HL-60 (cell line): Measurements from ENCODE around the gene NEGR1.
A peak's percentile ranks its signal among the peaks of the same experiment; 100 is the strongest.

Source experiments
- DNase-seq, 2 experiments: peaks; one replicate each; pipeline ENCODE4 v3.0.0-alpha.2; 2010 to 2020; ENCODE audit warnings: low read depth in 1 of 2, low spot score in 1 of 2
- H3K27ac ChIP-seq: fragments of 250-450 bp; sonication (Bioruptor Pico); replicated peaks from 2 replicates; pipeline ENCODE4 v1.5.1; 2020; ENCODE audit warnings: mild to moderate bottlenecking, moderate library complexity
- H3K27me3 ChIP-seq: fragments of 250-450 bp; sonication (Bioruptor Pico); 2 replicates; pipeline ENCODE4 v1.5.1; 2021; ENCODE audit warnings: mild to moderate bottlenecking, moderate library complexity; ENCODE audit not compliant: insufficient read depth, poor library complexity, severe bottlenecking
- H3K4me3 ChIP-seq: replicated peaks from 2 replicates; pipeline ENCODE4 v1.5.1; 2011; ENCODE audit warnings: mild to moderate bottlenecking, control low read depth, low read length; ENCODE audit not compliant: insufficient read depth
- GABPA ChIP-seq: IDR thresholded peaks from 2 replicates; pipeline ENCODE4 v1.6.1; 2012; ENCODE audit warnings: low read depth
- POLR2AphosphoS5 ChIP-seq: IDR thresholded peaks from 2 replicates; pipeline ENCODE4 v1.6.1; 2012; ENCODE audit warnings: low read depth
- SPI1 ChIP-seq: IDR thresholded peaks from 2 replicates; pipeline ENCODE4 v1.6.1; 2012; ENCODE audit warnings: low read depth, mild to moderate bottlenecking, borderline replicate concordance
- TF ChIP-seq, protein P1 (sequence below): IDR thresholded peaks from one replicate; pipeline ENCODE4 v1.5.1; 2011; ENCODE audit warnings: low read length, control low read depth, inconsistent platforms; ENCODE audit not compliant: insufficient read depth
- TF ChIP-seq, protein P2 (sequence below): IDR thresholded peaks from 2 replicates; pipeline ENCODE4 v1.6.1; 2012; ENCODE audit warnings: low read depth; ENCODE audit not compliant: insufficient replicate concordance

NEGR1 gene

DNA sequence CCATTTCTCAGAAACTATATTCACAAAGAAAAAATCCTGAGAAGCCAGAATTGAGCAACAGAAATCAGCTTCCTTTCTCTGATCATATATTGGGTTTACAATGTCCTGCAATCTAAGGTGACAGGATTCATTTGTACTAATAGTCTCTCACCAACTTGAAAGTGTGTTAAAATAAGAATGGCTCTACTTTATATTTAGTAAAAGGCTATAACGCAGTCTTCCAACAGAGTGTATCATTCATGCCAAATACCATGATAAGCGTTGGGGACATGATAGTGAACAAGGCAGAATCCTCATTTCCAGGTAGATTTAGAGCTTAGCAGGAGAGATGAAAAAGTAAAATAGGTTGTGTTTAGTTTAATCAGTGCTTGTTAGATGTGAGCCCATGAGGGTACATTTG lies 682.3 kb downstream of the NEGR1 start:
- Histone ChIP-seq H3K4me3 (no peak overlapping the region), H3K27ac (no peak overlapping the region), H3K27me3 (no peaks in the 10 kb centered on the region)
- DNase-seq: no peak
- no peak for TF ChIP-seq POLR2AphosphoS5
- TF ChIP-seq, protein P1, sequence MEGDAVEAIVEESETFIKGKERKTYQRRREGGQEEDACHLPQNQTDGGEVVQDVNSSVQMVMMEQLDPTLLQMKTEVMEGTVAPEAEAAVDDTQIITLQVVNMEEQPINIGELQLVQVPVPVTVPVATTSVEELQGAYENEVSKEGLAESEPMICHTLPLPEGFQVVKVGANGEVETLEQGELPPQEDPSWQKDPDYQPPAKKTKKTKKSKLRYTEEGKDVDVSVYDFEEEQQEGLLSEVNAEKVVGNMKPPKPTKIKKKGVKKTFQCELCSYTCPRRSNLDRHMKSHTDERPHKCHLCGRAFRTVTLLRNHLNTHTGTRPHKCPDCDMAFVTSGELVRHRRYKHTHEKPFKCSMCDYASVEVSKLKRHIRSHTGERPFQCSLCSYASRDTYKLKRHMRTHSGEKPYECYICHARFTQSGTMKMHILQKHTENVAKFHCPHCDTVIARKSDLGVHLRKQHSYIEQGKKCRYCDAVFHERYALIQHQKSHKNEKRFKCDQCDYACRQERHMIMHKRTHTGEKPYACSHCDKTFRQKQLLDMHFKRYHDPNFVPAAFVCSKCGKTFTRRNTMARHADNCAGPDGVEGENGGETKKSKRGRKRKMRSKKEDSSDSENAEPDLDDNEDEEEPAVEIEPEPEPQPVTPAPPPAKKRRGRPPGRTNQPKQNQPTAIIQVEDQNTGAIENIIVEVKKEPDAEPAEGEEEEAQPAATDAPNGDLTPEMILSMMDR: no peak

DNA sequence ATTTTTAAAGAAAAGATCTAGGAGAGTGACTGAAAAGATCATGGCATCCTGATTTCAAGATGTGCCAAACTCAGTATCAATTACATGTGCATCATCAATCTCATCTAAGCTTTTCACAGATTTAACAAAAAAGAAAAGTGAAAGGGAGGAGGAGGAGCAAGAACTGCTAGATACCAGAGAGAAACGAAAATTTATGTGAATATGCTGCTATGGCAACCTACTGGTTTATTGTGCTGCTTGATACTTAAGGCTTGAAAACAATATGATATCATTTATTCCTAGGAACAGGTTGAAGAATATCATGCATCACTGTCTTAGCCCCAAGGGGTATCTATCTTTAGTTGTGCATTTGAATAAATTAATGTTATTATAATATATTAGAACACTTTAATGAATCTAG lies 683.0 kb downstream of the NEGR1 start:
- Histone ChIP-seq H3K27me3 (no peaks in the 10 kb centered on the region), H3K4me3 (no peak overlapping the region), H3K27ac (no peak overlapping the region)
- DNase-seq: no peak
- TF ChIP-seq, protein P2, sequence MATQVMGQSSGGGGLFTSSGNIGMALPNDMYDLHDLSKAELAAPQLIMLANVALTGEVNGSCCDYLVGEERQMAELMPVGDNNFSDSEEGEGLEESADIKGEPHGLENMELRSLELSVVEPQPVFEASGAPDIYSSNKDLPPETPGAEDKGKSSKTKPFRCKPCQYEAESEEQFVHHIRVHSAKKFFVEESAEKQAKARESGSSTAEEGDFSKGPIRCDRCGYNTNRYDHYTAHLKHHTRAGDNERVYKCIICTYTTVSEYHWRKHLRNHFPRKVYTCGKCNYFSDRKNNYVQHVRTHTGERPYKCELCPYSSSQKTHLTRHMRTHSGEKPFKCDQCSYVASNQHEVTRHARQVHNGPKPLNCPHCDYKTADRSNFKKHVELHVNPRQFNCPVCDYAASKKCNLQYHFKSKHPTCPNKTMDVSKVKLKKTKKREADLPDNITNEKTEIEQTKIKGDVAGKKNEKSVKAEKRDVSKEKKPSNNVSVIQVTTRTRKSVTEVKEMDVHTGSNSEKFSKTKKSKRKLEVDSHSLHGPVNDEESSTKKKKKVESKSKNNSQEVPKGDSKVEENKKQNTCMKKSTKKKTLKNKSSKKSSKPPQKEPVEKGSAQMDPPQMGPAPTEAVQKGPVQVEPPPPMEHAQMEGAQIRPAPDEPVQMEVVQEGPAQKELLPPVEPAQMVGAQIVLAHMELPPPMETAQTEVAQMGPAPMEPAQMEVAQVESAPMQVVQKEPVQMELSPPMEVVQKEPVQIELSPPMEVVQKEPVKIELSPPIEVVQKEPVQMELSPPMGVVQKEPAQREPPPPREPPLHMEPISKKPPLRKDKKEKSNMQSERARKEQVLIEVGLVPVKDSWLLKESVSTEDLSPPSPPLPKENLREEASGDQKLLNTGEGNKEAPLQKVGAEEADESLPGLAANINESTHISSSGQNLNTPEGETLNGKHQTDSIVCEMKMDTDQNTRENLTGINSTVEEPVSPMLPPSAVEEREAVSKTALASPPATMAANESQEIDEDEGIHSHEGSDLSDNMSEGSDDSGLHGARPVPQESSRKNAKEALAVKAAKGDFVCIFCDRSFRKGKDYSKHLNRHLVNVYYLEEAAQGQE: no peak
- TF ChIP-seq POLR2AphosphoS5 (no peak), GABPA (no peak), SPI1 (no peak)
- TF ChIP-seq, protein P1: no peak

DNA sequence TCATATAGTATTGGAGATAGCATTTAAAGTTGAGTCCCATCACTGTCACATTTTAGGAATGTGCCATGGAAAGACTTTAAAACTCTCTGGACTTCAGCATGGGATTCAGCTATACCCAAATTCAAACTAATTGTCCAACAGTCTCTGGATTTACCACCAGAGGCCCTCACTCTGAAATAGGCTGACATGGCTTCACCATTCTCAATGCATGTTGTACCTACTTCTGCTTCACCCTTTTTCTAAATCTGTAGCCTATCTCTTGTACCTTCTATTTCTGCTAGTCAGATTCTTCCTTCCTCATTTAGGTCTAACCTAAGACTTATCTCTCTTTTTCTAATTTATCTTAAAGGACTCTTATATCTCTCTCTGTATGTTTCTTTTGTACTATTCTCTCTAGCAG lies 688.8 kb downstream of the NEGR1 start:
- no peak overlapping the region for H3K27ac ChIP-seq
- H3K27me3 ChIP-seq: no peaks in the 10 kb centered on the region
- H3K4me3 ChIP-seq: no peak overlapping the region
- TF ChIP-seq, protein P1: no peak
- TF ChIP-seq, protein P2: no peak
- TF ChIP-seq POLR2AphosphoS5 (no peak), SPI1 (no peak), GABPA (no peak)
- peak in 1 of 2 experiments; percentile 8 for DNase-seq

DNA sequence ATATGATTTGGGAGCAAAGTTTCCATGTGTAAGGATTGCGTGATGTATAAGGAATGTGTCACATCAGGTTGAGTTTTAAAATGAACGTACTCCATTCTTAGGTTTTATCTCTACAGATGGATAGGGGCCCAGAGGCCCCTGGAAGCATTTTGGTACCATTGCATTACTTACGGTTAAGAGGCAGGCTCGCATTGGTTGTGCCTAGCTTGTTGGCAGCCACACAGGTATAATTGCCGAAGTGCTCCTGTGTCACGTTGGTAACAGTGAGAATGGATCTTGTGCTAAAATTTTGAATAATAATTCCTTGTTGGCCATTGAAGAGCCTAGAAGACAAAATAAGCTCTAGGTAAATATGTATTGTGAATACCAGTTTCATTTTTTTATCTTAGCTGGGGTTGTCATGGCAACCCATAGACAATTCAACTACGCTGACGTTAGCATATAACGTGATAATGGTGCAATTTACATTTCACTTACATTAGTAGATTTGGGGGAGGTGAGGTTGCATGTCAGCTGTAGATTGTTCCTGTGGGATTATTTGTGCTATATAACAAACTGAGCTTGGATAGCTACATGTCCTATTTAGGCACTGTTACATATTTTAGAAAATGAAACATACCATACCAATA lies 689.6 kb downstream of the NEGR1 start:
- TF ChIP-seq SPI1: no peak
- TF ChIP-seq, protein P1: no peak
- TF ChIP-seq, protein P2: no peak
- TF ChIP-seq GABPA: no peak
- TF ChIP-seq POLR2AphosphoS5: no peak
- Histone ChIP-seq H3K27me3 (no peaks in the 10 kb centered on the region), H3K27ac (no peak overlapping the region), H3K4me3 (no peak overlapping the region)
- DNase-seq: no peak
